HepG2 (cell line): ENCODE results near the gene RNASE11. TPM values are rescaled to one million over a fixed set of nuclear protein-coding genes. Genes with fewer than 3 reads are reported as not detected.

Experiments
- GABPA ChIP-seq, 2 experiments: IDR thresholded peaks; 2 replicates each; pipeline ENCODE4 v1.6.1; 2011 to 2016; ENCODE audit warnings: low read depth in 2 of 2, low read length in 1 of 2, missing biosample characterization in 1 of 2, missing genetic modification characterization in 1 of 2
- HOXA7 ChIP-seq: sonication (generic); formaldehyde crosslinking; IDR thresholded peaks from 2 replicates; pipeline ENCODE4 v1.8.1; 2022; ENCODE audit warnings: mild to moderate bottlenecking, missing genetic modification reagents, moderate library complexity
- IRF2 ChIP-seq: IDR thresholded peaks from 2 replicates; pipeline ENCODE4 v1.6.1; 2018; ENCODE audit warnings: missing genetic modification reagents, missing compliant biosample characterization
- NKX3-1 ChIP-seq: sonication (generic); formaldehyde crosslinking; IDR thresholded peaks from 2 replicates; pipeline ENCODE4 v1.5.0; 2020; ENCODE audit warnings: missing genetic modification reagents
- NR2F2 ChIP-seq: IDR thresholded peaks from 2 replicates; pipeline ENCODE4 v1.6.1; 2012; ENCODE audit warnings: low read depth, inconsistent platforms, borderline replicate concordance
- PRDM10 ChIP-seq: sonication (generic); formaldehyde crosslinking; IDR thresholded peaks from 2 replicates; pipeline ENCODE4 v1.4.0; 2020; ENCODE audit warnings: low read depth, missing genetic modification reagents
- SRY ChIP-seq: sonication (generic); formaldehyde crosslinking; IDR thresholded peaks from 2 replicates; pipeline ENCODE4 v1.8.0; 2022; ENCODE audit warnings: mild to moderate bottlenecking, missing genetic modification reagents
- TCF7 ChIP-seq: sonication (generic); IDR thresholded peaks from 2 replicates; pipeline ENCODE4 v1.6.1; 2016; ENCODE audit warnings: antibody characterized with exemption, low read depth
- ZBTB26 ChIP-seq: IDR thresholded peaks from 2 replicates; pipeline ENCODE4 v1.6.1; 2016; ENCODE audit warnings: missing compliant biosample characterization, missing genetic modification reagents, borderline replicate concordance
- ZC3H4 ChIP-seq: sonication (generic); formaldehyde crosslinking; IDR thresholded peaks from 2 replicates; pipeline ENCODE4 v1.4.0; 2020; ENCODE audit warnings: missing genetic modification reagents, borderline replicate concordance
- ZFP36L2 ChIP-seq: sonication (generic); formaldehyde crosslinking; IDR thresholded peaks from 2 replicates; pipeline ENCODE4 v1.4.0; 2020; ENCODE audit warnings: missing genetic modification reagents
- ZNF101 ChIP-seq: sonication (generic); formaldehyde crosslinking; IDR thresholded peaks from 2 replicates; pipeline ENCODE4 v1.4.0; 2020; ENCODE audit warnings: mild to moderate bottlenecking, low read depth, missing genetic modification reagents, borderline replicate concordance
- ZNF142 ChIP-seq: sonication (generic); formaldehyde crosslinking; IDR thresholded peaks from 2 replicates; pipeline ENCODE4 v1.4.0; 2020; ENCODE audit warnings: missing genetic modification reagents
- ZNF235 ChIP-seq: sonication (generic); formaldehyde crosslinking; IDR thresholded peaks from 2 replicates; pipeline ENCODE4 v1.8.1; 2023; ENCODE audit warnings: mild to moderate bottlenecking, missing genetic modification reagents, borderline replicate concordance
- ZNF549 ChIP-seq: sonication (generic); formaldehyde crosslinking; IDR thresholded peaks from 2 replicates; pipeline ENCODE4 v1.5.0; 2020; ENCODE audit warnings: missing genetic modification reagents
- ZNF616 ChIP-seq: sonication (generic); formaldehyde crosslinking; IDR thresholded peaks from 2 replicates; pipeline ENCODE4 v1.5.0; 2020; ENCODE audit warnings: low read depth, mild to moderate bottlenecking, missing genetic modification reagents
- ZNF652 ChIP-seq: IDR thresholded peaks from 2 replicates; pipeline ENCODE4 v1.6.1; 2016; ENCODE audit warnings: low read depth, borderline replicate concordance
- polyA plus RNA-seq, 8 experiments: library from polyadenylated mRNA; depleted of rRNA in 3 of 8; stranded (reverse) in 7 of 8; unstranded in 1 of 8; fragments of >200 nt; fragmentation: Illumina TruSeq in 4 of 8; extraction: Trizol in 4 of 8; gene quantifications; 2 replicates each; pipeline versions ENCODE4 v1.2.1 to v1.2.3, GENCODE V29; 2011 to 2016; ENCODE audit warnings: low read depth in 4 of 8, missing spikeins in 1 of 8, mixed read lengths in 1 of 8; ENCODE audit not compliant: insufficient read depth in 1 of 8
- total RNA-seq, 5 experiments: library from RNA; depleted of rRNA; stranded (reverse); fragments of >200 nt; fragmentation: Illumina TruSeq; extraction: Trizol; gene quantifications; 2 replicates each; pipeline ENCODE4 v1.2.3, GENCODE V29; 2016; ENCODE audit warnings: low read depth in 1 of 5
- TF ChIP-seq, protein P1 (sequence below): sonication (generic); formaldehyde crosslinking; IDR thresholded peaks from 2 replicates; pipeline ENCODE4 v1.4.0; 2020; ENCODE audit warnings: missing genetic modification reagents

Gene RNASE11
- total and polyA plus RNA-seq, 2 of the 13 experiments (the other 11 are each of a cell fraction or from before 2014, with no cell fraction given) = not detected

- no peak for TF ChIP-seq ZNF142 (CRISPR knock-in tag)
- TF ChIP-seq IRF2 (CRISPR knock-in tag) = peak; percentile 13; the same call in 1 of the 2 replicates
- TF ChIP-seq ZNF652 = peak; percentile 79
- 0 out of 2 replicates have a peak, but pooled peaks have one; percentile 8 for TF ChIP-seq ZNF549
- TF ChIP-seq SRY = no peak; the same call in 1 of the 2 replicates
- no peak; the same call in 1 of the 2 replicates for TF ChIP-seq NKX3-1 (CRISPR knock-in tag)
- TF ChIP-seq ZFP36L2 (CRISPR knock-in tag) = no peak
- TF ChIP-seq HOXA7 (CRISPR knock-in tag) = peak; percentile 8; the same call in 1 of the 2 replicates
- no peak for TF ChIP-seq ZNF235
- no peak for TF ChIP-seq ZNF101
- 0 out of 2 replicates have a peak, but pooled peaks have one; percentile 8 for TF ChIP-seq ZNF616 (CRISPR knock-in tag)
- TF ChIP-seq ZBTB26 (CRISPR knock-in tag) = no peak; the same call in 1 of the 2 replicates
- TF ChIP-seq TCF7 = no peak
- no peak for TF ChIP-seq ZC3H4 (CRISPR knock-in tag)
- TF ChIP-seq PRDM10 = 0 out of 2 replicates have a peak, but pooled peaks have one; percentile 11
- TF ChIP-seq, protein P1, sequence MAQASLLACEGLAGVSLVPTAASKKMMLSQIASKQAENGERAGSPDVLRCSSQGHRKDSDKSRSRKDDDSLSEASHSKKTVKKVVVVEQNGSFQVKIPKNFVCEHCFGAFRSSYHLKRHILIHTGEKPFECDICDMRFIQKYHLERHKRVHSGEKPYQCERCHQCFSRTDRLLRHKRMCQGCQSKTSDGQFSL = peak; percentile 69
- TF ChIP-seq NR2F2 = no peak
- TF ChIP-seq GABPA (IDR thresholded peaks at IDR 0.05; ENCODE audit: low read depth, low read length) = no peak
- TF ChIP-seq GABPA (CRISPR knock-in tag; IDR thresholded peaks at IDR 0.05; ENCODE audit: low read depth) = peak; percentile 36
Observed at GRCh38 chr14:20614038-20614840, 26.4 kb upstream of the RNASE11 start (continued).
